ENCODE data around the gene MACROD1.

Gene MACROD1

GRCh38 chr11:63999349-64000025, 166.4 kb downstream of the MACROD1 start:
- no peak overlapping the region for H3K4me3 ChIP-seq
- in situ Hi-C loops (cut with MboI; ENCODE audit: low sequenced_read_pairs) = no loop called here
- H3K36me3 ChIP-seq (replicated peaks) = peaks cover 47% of the 10 kb centered on the region
- H3K9me3 ChIP-seq = no peaks in the 10 kb centered on the region
- H3K4me1 ChIP-seq = no peaks in the 10 kb centered on the region
- DNase-seq (ENCODE audit: low spot score in 2 of 2) = peak; percentile 22 to 65
- no peaks in the 10 kb centered on the region for H3K27me3 ChIP-seq (ENCODE audit: low read depth)

- peaks cover 50% of the 10 kb centered on the region for H3K36me3 ChIP-seq (replicated peaks)
- DNase-seq (ENCODE audit: low spot score in 2 of 2) = no peak
- in situ Hi-C loops (cut with MboI; ENCODE audit: low sequenced_read_pairs) = no loop called here
- H3K4me3 ChIP-seq = no peak overlapping the region
- no peaks in the 10 kb centered on the region for H3K27me3 ChIP-seq (ENCODE audit: low read depth)
- no peaks in the 10 kb centered on the region for H3K9me3 ChIP-seq
- H3K4me1 ChIP-seq = no peaks in the 10 kb centered on the region
Measured at GRCh38 chr11:63998558-63999348, 167.2 kb downstream of the MACROD1 start.

- no peaks in the 10 kb centered on the region for H3K9me3 ChIP-seq
- no peak for DNase-seq (ENCODE audit: low spot score in 2 of 2)
- no peaks in the 10 kb centered on the region for H3K4me1 ChIP-seq
- in situ Hi-C loops (cut with MboI; ENCODE audit: low sequenced_read_pairs) = no loop called here
- peaks cover 54% of the 10 kb centered on the region for H3K36me3 ChIP-seq (replicated peaks)
- H3K4me3 ChIP-seq = no peak overlapping the region
- no peaks in the 10 kb centered on the region for H3K27me3 ChIP-seq (ENCODE audit: low read depth)
Measured at GRCh38 chr11:63997801-63998337, 168.0 kb downstream of the MACROD1 start.

- H3K9me3 ChIP-seq = no peaks in the 10 kb centered on the region
- in situ Hi-C loops (cut with MboI; ENCODE audit: low sequenced_read_pairs) = no loop called here
- H3K36me3 ChIP-seq (replicated peaks) = peaks cover 54% of the 10 kb centered on the region
- H3K4me3 ChIP-seq = no peak overlapping the region
- DNase-seq (ENCODE audit: low spot score in 2 of 2) = no peak
- no peaks in the 10 kb centered on the region for H3K4me1 ChIP-seq
- H3K27me3 ChIP-seq (ENCODE audit: low read depth) = no peaks in the 10 kb centered on the region
Measured at GRCh38 chr11:63997104-63997700, 168.7 kb downstream of the MACROD1 start.

- H3K4me1 ChIP-seq = no peaks in the 10 kb centered on the region
- in situ Hi-C loops (cut with MboI; ENCODE audit: low sequenced_read_pairs) = no loop called here
- no peak overlapping the region for H3K4me3 ChIP-seq
- DNase-seq (ENCODE audit: low spot score in 2 of 2) = no peak
- H3K9me3 ChIP-seq = no peaks in the 10 kb centered on the region
- H3K27me3 ChIP-seq (ENCODE audit: low read depth) = no peaks in the 10 kb centered on the region
- H3K36me3 ChIP-seq (replicated peaks) = peaks cover 59% of the 10 kb centered on the region
Measured at GRCh38 chr11:63996512-63996911, 169.4 kb downstream of the MACROD1 start.

GRCh38 chr11:63993993-63994392, 171.9 kb downstream of the MACROD1 start:
- Histone ChIP-seq H3K4me1 (no peaks in the 10 kb centered on the region), H3K9me3 (no peaks in the 10 kb centered on the region), H3K36me3 (replicated peaks) (peaks cover 68% of the 10 kb centered on the region), H3K4me3 (no peak overlapping the region), H3K27me3 (ENCODE audit: low read depth) (no peaks in the 10 kb centered on the region)
- DNase-seq (ENCODE audit: low spot score in 2 of 2) = no peak
- in situ Hi-C loops (cut with MboI; ENCODE audit: low sequenced_read_pairs) = no loop called here

GRCh38 chr11:63993100-63993499, 172.8 kb downstream of the MACROD1 start:
- no peaks in the 10 kb centered on the region for H3K9me3 ChIP-seq
- H3K36me3 ChIP-seq (replicated peaks) = peaks cover 69% of the 10 kb centered on the region
- in situ Hi-C loops (cut with MboI; ENCODE audit: low sequenced_read_pairs) = no loop called here
- no peak overlapping the region for H3K4me3 ChIP-seq
- H3K27me3 ChIP-seq (ENCODE audit: low read depth) = no peaks in the 10 kb centered on the region
- DNase-seq (ENCODE audit: low spot score in 2 of 2) = no peak
- H3K4me1 ChIP-seq = no peaks in the 10 kb centered on the region

- Histone ChIP-seq H3K4me1 (peaks cover 5% of the 10 kb centered on the region), H3K4me3 (no peak overlapping the region), H3K9me3 (no peaks in the 10 kb centered on the region), H3K27me3 (ENCODE audit: low read depth) (no peaks in the 10 kb centered on the region), H3K36me3 (replicated peaks) (peaks cover 62% of the 10 kb centered on the region)
- in situ Hi-C loops (cut with MboI; ENCODE audit: low sequenced_read_pairs) = no loop called here
- DNase-seq (ENCODE audit: low spot score in 2 of 2) = no peak
Measured at GRCh38 chr11:63991558-63991957, 174.4 kb downstream of the MACROD1 start.

- in situ Hi-C loops (cut with MboI; ENCODE audit: low sequenced_read_pairs) = no loop called here
- no peaks in the 10 kb centered on the region for H3K27me3 ChIP-seq (ENCODE audit: low read depth)
- H3K4me1 ChIP-seq = peaks cover 8% of the 10 kb centered on the region
- H3K4me3 ChIP-seq = peak overlapping the region; percentile 95
- no peak for DNase-seq (ENCODE audit: low spot score in 2 of 2)
- H3K36me3 ChIP-seq (replicated peaks) = peaks cover 40% of the 10 kb centered on the region
- H3K9me3 ChIP-seq = no peaks in the 10 kb centered on the region
Measured at GRCh38 chr11:63986932-63987513, 178.9 kb downstream of the MACROD1 start.

- H3K36me3 ChIP-seq (replicated peaks) = peaks cover 34% of the 10 kb centered on the region
- DNase-seq (ENCODE audit: low spot score in 2 of 2) = peak; percentile 94 to 98
- peak within 1 kb of the TSS; percentile 95 for H3K4me3 ChIP-seq
- peaks cover 8% of the 10 kb centered on the region for H3K4me1 ChIP-seq
- no peaks in the 10 kb centered on the region for H3K9me3 ChIP-seq
- H3K27me3 ChIP-seq (ENCODE audit: low read depth) = no peaks in the 10 kb centered on the region
- in situ Hi-C loops (cut with MboI; ENCODE audit: low sequenced_read_pairs) = no loop called here
Measured at GRCh38 chr11:63986156-63986931, 179.6 kb downstream of the MACROD1 start, which contains the start of gene OTUB1. Gene OTUB1, plus strand, starts transcription at chr11:63986438. Its CDS starts 19 bp downstream, at chr11:63986457.

GRCh38 chr11:63985812-63986155, 180.1 kb downstream of the MACROD1 start:
- no peaks in the 10 kb centered on the region for H3K9me3 ChIP-seq
- H3K4me1 ChIP-seq = peaks cover 8% of the 10 kb centered on the region
- H3K27me3 ChIP-seq (ENCODE audit: low read depth) = no peaks in the 10 kb centered on the region
- H3K36me3 ChIP-seq (replicated peaks) = peaks cover 29% of the 10 kb centered on the region
- H3K4me3 ChIP-seq = peak overlapping the region; percentile 95
- in situ Hi-C loops (cut with MboI; ENCODE audit: low sequenced_read_pairs) = no loop called here
- DNase-seq (ENCODE audit: low spot score in 2 of 2) = peak in 1 of 2 experiments; percentile 47

- H3K36me3 ChIP-seq (replicated peaks) = peaks cover 19% of the 10 kb centered on the region
- H3K4me1 ChIP-seq = peaks cover 8% of the 10 kb centered on the region
- H3K4me3 ChIP-seq = no peak overlapping the region
- H3K9me3 ChIP-seq = no peaks in the 10 kb centered on the region
- H3K27me3 ChIP-seq (ENCODE audit: low read depth) = no peaks in the 10 kb centered on the region
- no peak for DNase-seq (ENCODE audit: low spot score in 2 of 2)
- in situ Hi-C loops (cut with MboI; ENCODE audit: low sequenced_read_pairs) = no loop called here
Measured at GRCh38 chr11:63979426-63979825, 186.5 kb downstream of the MACROD1 start.
